Measurements from ENCODE around the gene CIBAR2. TPM values are rescaled to one million over a fixed set of nuclear protein-coding genes. Genes with fewer than 3 reads are reported as not detected.

The CIBAR2 gene
- total RNA-seq, 2 experiments from 2014 or later = 0.50 TPM; not detected in 1

GRCh38 chr16:85158743-85159178 lies 46.5 kb upstream of the CIBAR2 start:
- Histone ChIP-seq H3K9me2 (ENCODE audit: insufficient read depth, low read length) (no peaks in the 10 kb centered on the region), H3K9me3 (ENCODE audit: low read length) (no peaks in the 10 kb centered on the region), H3K4me2 (ENCODE audit: low read length) (no peak overlapping the region), H2AFZ (ENCODE audit: low read length) (no peak overlapping the region), H3K79me2 (ENCODE audit: insufficient read depth, low read depth, low read length) (no peaks in the 10 kb centered on the region), H3K4me3 (ENCODE audit: low read depth, low read length, poor library complexity, severe bottlenecking) (no peak overlapping the region), H4K20me1 (ENCODE audit: insufficient read depth, low read length) (no peaks in the 10 kb centered on the region), H3K27ac (ENCODE audit: low read depth, low read length, poor library complexity, severe bottlenecking) (no peak overlapping the region), H3K36me3 (ENCODE audit: insufficient read depth, low read length) (no peaks in the 10 kb centered on the region), H3K4me1 (ENCODE audit: insufficient read depth, low read length, poor library complexity, severe bottlenecking) (peaks cover 4% of the 10 kb centered on the region)
- BruUV-seq (replicated peaks) = no TSS peak
- no peak for DNase-seq (ENCODE audit: low spot score)
- ChIA-PET CTCF (ENCODE audit: unreplicated experiment) (interaction anchor here (0.6 kb wide), 1 partner anchor 22 kb away, joined by 3 read pairs; no protein-coding TSS in a partner anchor), POLR2A (no interaction called here)
- intact Hi-C loops (cut with micrococcal nuclease; ENCODE audit: unreplicated experiment) = no loop called here
- TF ChIP-seq EZH2phosphoT487 (IDR thresholded peaks at IDR 0.05; ENCODE audit: borderline replicate concordance, low read depth, low read length) (no peak), CTCF (conservative IDR thresholded peaks at IDR 0.05; ENCODE audit: low read length) (no peak)

GRCh38 chr16:85157813-85158742 lies 45.8 kb upstream of the CIBAR2 start:
- no peaks in the 10 kb centered on the region for H3K36me3 ChIP-seq (ENCODE audit: insufficient read depth, low read length)
- peak overlapping the region; percentile 15; the same call in 1 of the 2 replicates for H3K4me2 ChIP-seq (ENCODE audit: low read length)
- POLR2A ChIA-PET = no interaction called here
- no peaks in the 10 kb centered on the region for H3K9me2 ChIP-seq (ENCODE audit: insufficient read depth, low read length)
- H3K79me2 ChIP-seq (ENCODE audit: insufficient read depth, low read depth, low read length) = no peaks in the 10 kb centered on the region
- no peak for TF ChIP-seq EZH2phosphoT487 (IDR thresholded peaks at IDR 0.05; ENCODE audit: borderline replicate concordance, low read depth, low read length)
- TF ChIP-seq CTCF (conservative IDR thresholded peaks at IDR 0.05; ENCODE audit: low read length) = no peak
- H4K20me1 ChIP-seq (ENCODE audit: insufficient read depth, low read length) = no peaks in the 10 kb centered on the region
- no peak overlapping the region for H3K4me3 ChIP-seq (ENCODE audit: low read depth, low read length, poor library complexity, severe bottlenecking)
- H3K4me1 ChIP-seq (ENCODE audit: insufficient read depth, low read length, poor library complexity, severe bottlenecking) = peaks cover 4% of the 10 kb centered on the region
- peak overlapping the region; percentile 43; the same call in 1 of the 2 replicates for H2AFZ ChIP-seq (ENCODE audit: low read length)
- no peak for DNase-seq (ENCODE audit: low spot score)
- intact Hi-C loops (cut with micrococcal nuclease; ENCODE audit: unreplicated experiment) = no loop called here
- H3K9me3 ChIP-seq (ENCODE audit: low read length) = no peaks in the 10 kb centered on the region
- no peak overlapping the region for H3K27ac ChIP-seq (ENCODE audit: low read depth, low read length, poor library complexity, severe bottlenecking)
- no TSS peak for BruUV-seq (replicated peaks)
- CTCF ChIA-PET (ENCODE audit: unreplicated experiment) = interaction anchor here (0.6 kb wide), 1 partner anchor 23 kb away, joined by 3 read pairs; no protein-coding TSS in a partner anchor

DNA sequence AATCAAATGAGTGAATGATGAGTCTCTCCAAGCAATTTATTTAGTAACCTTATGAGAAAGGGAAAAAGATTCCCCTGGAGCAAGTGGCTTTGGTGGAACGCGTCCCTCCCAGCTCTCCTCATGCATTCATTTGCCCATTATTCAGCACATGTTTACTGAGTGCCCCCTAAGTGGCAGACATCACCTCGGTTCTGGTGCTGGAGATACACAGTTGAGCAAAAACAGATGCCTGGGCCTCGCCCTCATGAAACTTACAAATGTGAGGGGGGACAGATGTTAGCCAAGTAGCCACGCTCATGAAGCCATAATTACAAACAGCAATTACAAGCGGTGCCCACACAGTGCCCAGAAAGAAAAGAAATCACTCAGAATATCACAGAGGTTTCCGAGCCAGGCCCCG lies 45.1 kb upstream of the CIBAR2 start:
- Histone ChIP-seq H3K9me3 (ENCODE audit: low read length) (no peaks in the 10 kb centered on the region), H3K27ac (ENCODE audit: low read depth, low read length, poor library complexity, severe bottlenecking) (no peak overlapping the region), H3K9me2 (ENCODE audit: insufficient read depth, low read length) (no peaks in the 10 kb centered on the region), H3K4me1 (ENCODE audit: insufficient read depth, low read length, poor library complexity, severe bottlenecking) (peaks cover 4% of the 10 kb centered on the region), H3K79me2 (ENCODE audit: insufficient read depth, low read depth, low read length) (no peaks in the 10 kb centered on the region), H3K4me3 (ENCODE audit: low read depth, low read length, poor library complexity, severe bottlenecking) (no peak overlapping the region), H3K4me2 (ENCODE audit: low read length) (no peak overlapping the region), H4K20me1 (ENCODE audit: insufficient read depth, low read length) (no peaks in the 10 kb centered on the region), H3K36me3 (ENCODE audit: insufficient read depth, low read length) (no peaks in the 10 kb centered on the region), H2AFZ (ENCODE audit: low read length) (peak overlapping the region; percentile 43; the same call in 1 of the 2 replicates)
- intact Hi-C loops (cut with micrococcal nuclease; ENCODE audit: unreplicated experiment) = no loop called here
- no peak for DNase-seq (ENCODE audit: low spot score)
- POLR2A ChIA-PET = no interaction called here
- CTCF ChIA-PET (ENCODE audit: unreplicated experiment) = no interaction called here
- BruUV-seq (replicated peaks) = no TSS peak
- TF ChIP-seq EZH2phosphoT487 (IDR thresholded peaks at IDR 0.05; ENCODE audit: borderline replicate concordance, low read depth, low read length) (no peak), CTCF (conservative IDR thresholded peaks at IDR 0.05; ENCODE audit: low read length) (no peak)

Measured in OCI-LY7 (cell line).